OCI-LY1 (cell line): Measurements from ENCODE around the gene TFAP2E.

Experiments used
- CTCF ChIP-seq: fragments of 200-600 bp; sonication (generic), shearing (Covaris generic); IDR thresholded peaks from 2 replicates; pipeline ENCODE4 v1.5.1; 2017; ENCODE audit warnings: mild to moderate bottlenecking, antibody characterized with exemption, low read length, moderate library complexity, mixed read lengths
- EZH2 ChIP-seq: fragments of 200-600 bp; sonication (generic), shearing (Covaris generic); IDR thresholded peaks from 2 replicates; pipeline ENCODE4 v1.8.0; 2017; ENCODE audit warnings: borderline replicate concordance, mixed run types, mild to moderate bottlenecking, antibody characterized with exemption, low read length, moderate library complexity, mixed read lengths

- no peak for TF ChIP-seq CTCF
- no peak for TF ChIP-seq EZH2
Observed at GRCh38 chr1:35571263-35571662, 1.9 kb upstream of the TFAP2E start.
